ENCODE measurements around the gene CORO7. TPM values are rescaled to one million over a fixed set of nuclear protein-coding genes. Genes with fewer than 3 reads are reported as not detected.

Gene CORO7
- total RNA-seq, 1 donor from 2014 or later = 25.7 TPM

GRCh38 chr16:4377573-4378154 is 38.7 kb downstream of the CORO7 start:
- no peaks in the 10 kb centered on the region for H3K9me3 Mint-ChIP-seq (ENCODE audit: low read depth)
- no peaks in the 10 kb centered on the region for H3K36me3 Mint-ChIP-seq (ENCODE audit: insufficient read depth)
- H3K27me3 Mint-ChIP-seq = no peaks in the 10 kb centered on the region
- H3K27ac Mint-ChIP-seq = peak overlapping the region; percentile 77
- peaks cover 35% of the 10 kb centered on the region for H3K4me1 Mint-ChIP-seq (ENCODE audit: low read depth)
- DNase-seq (ENCODE audit: low spot score, unreplicated experiment) = no peak
- no peak overlapping the region for H3K4me3 Mint-ChIP-seq (ENCODE audit: low read depth)
- TF ChIP-seq CTCF (IDR thresholded peaks at IDR 0.05; ENCODE audit: unreplicated experiment) = peak; percentile 48

- no peaks in the 10 kb centered on the region for H3K36me3 Mint-ChIP-seq (ENCODE audit: insufficient read depth)
- H3K4me3 Mint-ChIP-seq (ENCODE audit: low read depth) = peak overlapping the region; percentile 37
- H3K27ac Mint-ChIP-seq = peak overlapping the region; percentile 29
- no peaks in the 10 kb centered on the region for H3K27me3 Mint-ChIP-seq
- no peaks in the 10 kb centered on the region for H3K9me3 Mint-ChIP-seq (ENCODE audit: low read depth)
- peaks cover 36% of the 10 kb centered on the region for H3K4me1 Mint-ChIP-seq (ENCODE audit: low read depth)
- no peak for DNase-seq (ENCODE audit: low spot score, unreplicated experiment)
- no peak for TF ChIP-seq CTCF (IDR thresholded peaks at IDR 0.05; ENCODE audit: unreplicated experiment)
Measured at GRCh38 chr16:4376893-4377572, 39.4 kb downstream of the CORO7 start.

GRCh38 chr16:4376126-4376892 is 40.1 kb downstream of the CORO7 start:
- Mint-ChIP-seq H3K36me3 (ENCODE audit: insufficient read depth) (no peaks in the 10 kb centered on the region), H3K4me1 (ENCODE audit: low read depth) (peaks cover 36% of the 10 kb centered on the region), H3K9me3 (ENCODE audit: low read depth) (no peaks in the 10 kb centered on the region), H3K4me3 (ENCODE audit: low read depth) (no peak overlapping the region), H3K27me3 (no peaks in the 10 kb centered on the region), H3K27ac (no peak overlapping the region)
- no peak for TF ChIP-seq CTCF (IDR thresholded peaks at IDR 0.05; ENCODE audit: unreplicated experiment)
- DNase-seq (ENCODE audit: low spot score, unreplicated experiment) = no peak

GRCh38 chr16:4375717-4376116 is 40.7 kb downstream of the CORO7 start:
- H3K27ac Mint-ChIP-seq = no peak overlapping the region
- H3K4me1 Mint-ChIP-seq (ENCODE audit: low read depth) = peaks cover 36% of the 10 kb centered on the region
- DNase-seq (ENCODE audit: low spot score, unreplicated experiment) = no peak

More at GRCh38 chr16:4375717-4376116, 40.7 kb downstream of the CORO7 start:
- no peak for TF ChIP-seq CTCF (IDR thresholded peaks at IDR 0.05; ENCODE audit: unreplicated experiment)
- H3K9me3 Mint-ChIP-seq (ENCODE audit: low read depth) = no peaks in the 10 kb centered on the region
- no peaks in the 10 kb centered on the region for H3K36me3 Mint-ChIP-seq (ENCODE audit: insufficient read depth)
- no peak overlapping the region for H3K4me3 Mint-ChIP-seq (ENCODE audit: low read depth)
- no peaks in the 10 kb centered on the region for H3K27me3 Mint-ChIP-seq

All from progenitor cell of endocrine pancreas (in vitro differentiated cells).